GM21786 (cell line): ENCODE results near the gene PCSK9.
"Not testable (repeated sequence)": the region's sequence is repeated elsewhere in the genome, so short reads cannot be mapped to it uniquely, and the experiment has no call there.

Experiments used
- ATAC-seq: cut with Tn5 transposase; IDR thresholded peaks from one replicate; pipeline ENCODE4 v1.9.1; 2021; ENCODE audit not compliant: unreplicated experiment

PCSK9 gene

GRCh38 chr1:55076356-55076755 lies 37.0 kb downstream of the PCSK9 start:
- ATAC-seq, result no peak

GRCh38 chr1:55078470-55078869 lies 39.1 kb downstream of the PCSK9 start:
- ATAC-seq, result no peak

GRCh38 chr1:55079651-55080050 lies 40.3 kb downstream of the PCSK9 start:
- no peak for ATAC-seq

GRCh38 chr1:55081188-55081904 lies 42.0 kb downstream of the PCSK9 start:
- no peak for ATAC-seq

- ATAC-seq, result no peak
Observed at GRCh38 chr1:55081905-55082296, 42.6 kb downstream of the PCSK9 start.

GRCh38 chr1:55084257-55084656 lies 44.9 kb downstream of the PCSK9 start:
- ATAC-seq, result no peak

GRCh38 chr1:55087439-55087838 lies 48.1 kb downstream of the PCSK9 start:
- ATAC-seq, result no peak

- no peak for ATAC-seq
Observed at GRCh38 chr1:55088413-55088812, 49.1 kb downstream of the PCSK9 start.

- ATAC-seq, result no peak
Observed at GRCh38 chr1:55089683-55090082, 50.3 kb downstream of the PCSK9 start.

- ATAC-seq, result no peak
Observed at GRCh38 chr1:55092475-55092874, 53.1 kb downstream of the PCSK9 start.

- no peak for ATAC-seq
Observed at GRCh38 chr1:55095095-55095494, 55.7 kb downstream of the PCSK9 start.

- ATAC-seq, result no peak
Observed at GRCh38 chr1:55103891-55104290, 64.5 kb downstream of the PCSK9 start.

GRCh38 chr1:55107101-55107500 lies 67.8 kb downstream of the PCSK9 start:
- ATAC-seq, result no peak

GRCh38 chr1:55109005-55109404 lies 69.7 kb downstream of the PCSK9 start:
- ATAC-seq, result not testable (repeated sequence)
